GM12878 (cell line): ENCODE measurements around the gene PRKCE. TPM values are rescaled to one million over a fixed set of nuclear protein-coding genes. Genes with fewer than 3 reads are reported as not detected.
A peak's percentile ranks its signal among the peaks of the same experiment; 100 is the strongest.

ENCODE experiments used
- ATAC-seq: fragments of 200-7000 bp; cut with Tn5 transposase; 3 replicates; pipeline ENCODE4 v1.9.1; 2020; ENCODE audit warnings: mild to moderate bottlenecking, moderate library complexity
- BruUV-seq: library from RNA; stranded (reverse); fragments of 400-500 nt; replicated peaks from 2 replicates; lab custom pipeline; 2021; lab: Mats Ljungman, UMichigan
- CTCF ChIA-PET: fragments of 300-600 bp; sonication (Branson Sonifier 250); formaldehyde crosslinking; extraction: SDS; loops from one replicate; lab custom pipeline; 2021; ENCODE audit warnings: inconsistent platforms; lab: Yijun Ruan, JAX
- POLR2A ChIA-PET: fragments of 350-600 bp; formaldehyde crosslinking; extraction: SDS; loops from one replicate; lab custom pipeline; 2021; ENCODE audit warnings: inconsistent platforms; lab: Charles Lee
- RAD21 ChIA-PET: fragments of 300-600 bp; sonication (Branson Sonifier 250); formaldehyde crosslinking; loops from one replicate; lab custom pipeline; 2023; ENCODE audit warnings: antibody characterized with exemption; ENCODE audit not compliant: unreplicated experiment; lab: Charles Lee
- SMC1A ChIA-PET: fragments of 300-600 bp; sonication (Branson Sonifier 250); formaldehyde crosslinking; loops from one replicate; lab custom pipeline; 2023; ENCODE audit not compliant: unreplicated experiment, uncharacterized antibody; lab: Charles Lee
- DNase-seq: peaks from one replicate; pipeline ENCODE4 v3.0.0-alpha.2; 2011; ENCODE audit warnings: low read depth, low spot score
- FAIRE-seq: peaks from 3 replicates; lab custom pipeline; 2011; peaks lifted over from hg19 to GRCh38; lab: Jason Lieb, UNC
- H2AFZ ChIP-seq: 2 replicates; pipeline ENCODE4 v1.6.0; 2011; ENCODE audit warnings: low read depth, low read length, control low read depth; ENCODE audit not compliant: control insufficient read depth
- H3K27ac ChIP-seq: 2 replicates; pipeline ENCODE4 v1.5.1; 2011; ENCODE audit warnings: control low read depth; ENCODE audit not compliant: control insufficient read depth, insufficient read depth
- H3K27me3 ChIP-seq, 2 experiments: replicated peaks in 1 of 2; 2 replicates each; pipeline versions ENCODE4 v1.6.0 to v1.6.1; 2011; ENCODE audit warnings: low read length in 1 of 2; ENCODE audit not compliant: control insufficient read depth in 2 of 2, insufficient read depth in 2 of 2
- H3K36me3 ChIP-seq, 2 experiments: 2 replicates each; pipeline ENCODE4 v1.5.1; 2011; ENCODE audit warnings: low read length in 1 of 2; ENCODE audit not compliant: control insufficient read depth in 2 of 2, insufficient read depth in 2 of 2
- H3K4me1 ChIP-seq: 2 replicates; pipeline ENCODE4 v1.6.1; 2011; ENCODE audit warnings: mild to moderate bottlenecking, low read length, moderate library complexity, mixed read lengths; ENCODE audit not compliant: control insufficient read depth, insufficient read depth
- H3K4me2 ChIP-seq: 2 replicates; pipeline ENCODE4 v1.6.0; 2011; ENCODE audit warnings: control low read depth; ENCODE audit not compliant: control insufficient read depth, insufficient read depth
- H3K4me3 ChIP-seq: fragments of 200-600 bp; sonication (generic); 2 replicates; pipeline ENCODE4 v1.5.1; 2016
- H3K79me2 ChIP-seq: 2 replicates; pipeline ENCODE4 v1.6.0; 2011; ENCODE audit warnings: low read length; ENCODE audit not compliant: control insufficient read depth, insufficient read depth
- H3K9ac ChIP-seq: 2 replicates; pipeline ENCODE4 v1.8.0; 2011; ENCODE audit warnings: low read length, control low read depth, mixed read lengths; ENCODE audit not compliant: control insufficient read depth, insufficient read depth
- H3K9me3 ChIP-seq: replicated peaks from 3 replicates; pipeline ENCODE4 v1.5.1; 2011; ENCODE audit warnings: mild to moderate bottlenecking, low read length; ENCODE audit not compliant: control insufficient read depth, insufficient read depth
- H4K20me1 ChIP-seq: 2 replicates; pipeline ENCODE4 v1.6.0; 2011; ENCODE audit not compliant: control insufficient read depth, insufficient read depth
- DPF2 ChIP-seq: fragments of 450-650 bp; IDR thresholded peaks from 2 replicates; pipeline ENCODE4 v1.6.1; 2017; ENCODE audit warnings: mild to moderate bottlenecking
- EGR1 ChIP-seq, 2 experiments: IDR thresholded peaks; 1 replicate in 1 of 2; 2 replicates in 1 of 2; pipeline ENCODE4 v1.6.1; 2011 to 2012; ENCODE audit warnings: low read depth in 2 of 2, low read length in 2 of 2, borderline replicate concordance in 1 of 2, mild to moderate bottlenecking in 1 of 2, moderate library complexity in 1 of 2
- GATAD2B ChIP-seq: fragments of 450-650 bp; conservative IDR thresholded peaks from 2 replicates; pipeline ENCODE4 v1.6.1; 2017; ENCODE audit warnings: low read depth, mild to moderate bottlenecking, moderate library complexity
- KLF5 ChIP-seq: fragments of 450-650 bp; IDR thresholded peaks from 2 replicates; pipeline ENCODE4 v1.6.1; 2014; ENCODE audit warnings: mild to moderate bottlenecking; ENCODE audit not compliant: partially characterized antibody
- MEF2A ChIP-seq: IDR thresholded peaks from 2 replicates; pipeline ENCODE4 v1.6.1; 2011; ENCODE audit warnings: low read depth, mild to moderate bottlenecking, low read length, moderate library complexity; ENCODE audit not compliant: insufficient read depth
- RAD51 ChIP-seq: fragments of 450-650 bp; IDR thresholded peaks from 2 replicates; pipeline ENCODE4 v1.6.1; 2016; ENCODE audit warnings: moderate library complexity, mild to moderate bottlenecking, inconsistent platforms
- SMAD5 ChIP-seq: IDR thresholded peaks from 2 replicates; pipeline ENCODE4 v1.6.1; 2016; ENCODE audit warnings: antibody characterized with exemption, low read depth
- STAT1 ChIP-seq: fragments of 450-650 bp; conservative IDR thresholded peaks from 2 replicates; pipeline ENCODE4 v1.6.1; 2014; ENCODE audit warnings: antibody characterized with exemption, mild to moderate bottlenecking
- WRNIP1 ChIP-seq: IDR thresholded peaks from 2 replicates; pipeline ENCODE4 v1.6.1; 2011; ENCODE audit warnings: low read depth, low read length, improper control_type of control experiment, borderline replicate concordance
- ZNF217 ChIP-seq: fragments of 450-650 bp; IDR thresholded peaks from 2 replicates; pipeline ENCODE4 v1.6.1; 2017; ENCODE audit warnings: antibody characterized with exemption, mild to moderate bottlenecking
- WGBS: methylation state at CpG from one replicate; pipeline ENCODE4 v1.1.6; 2016; ENCODE audit warnings: low lambda C conversion rate; ENCODE audit not compliant: insufficient replicate concordance, insufficient coverage; ENCODE audit errors: missing lambda C conversion rate; 5-methylcytosine and 5-hydroxymethylcytosine counted together
- in situ Hi-C: fragments of 300-500 bp; cut with MboI; formaldehyde crosslinking; loops from 9 replicates; pipeline ENCODE4 v1.14.3; 2018; ENCODE audit warnings: mixed read lengths
- intact Hi-C: fragments of 100-400 bp; cut with micrococcal nuclease; formaldehyde crosslinking; loops from one replicate; pipeline ENCODE4 v1.14.2; 2022; ENCODE audit not compliant: unreplicated experiment
- polyA plus RNA-seq, 11 experiments: library from polyadenylated mRNA; depleted of rRNA in 4 of 11; unstranded in 6 of 11; stranded (reverse) in 5 of 11; fragments of >200 nt; fragmentation: Nextera tagmentation in 4 of 11; fragmentation: Illumina TruSeq in 1 of 11; extraction: Ambion mirVana in 4 of 11; extraction: Trizol in 1 of 11; gene quantifications; 1 replicate in 1 of 11; 2 replicates in 10 of 11; pipeline versions ENCODE4 v1.2.1 to v1.2.3, GENCODE V29; 2011 to 2016; ENCODE audit warnings: inconsistent platforms in 2 of 11, missing spikeins in 2 of 11, low read depth in 1 of 11
- total RNA-seq, 4 experiments: library from RNA; depleted of rRNA in 3 of 4; stranded (reverse); fragments of >200 nt in 3 of 4; fragmentation: Illumina TruSeq in 1 of 4; extraction: Trizol in 1 of 4; gene quantifications; 2 replicates each; pipeline versions ENCODE4 v1.2.1 to v1.2.3, GENCODE V29; 2013 to 2021
- TF ChIP-seq, protein P1 (sequence below): IDR thresholded peaks from 2 replicates; pipeline ENCODE4 v1.6.1; 2011; ENCODE audit warnings: borderline replicate concordance, low read depth, mild to moderate bottlenecking, moderate library complexity, low read length; ENCODE audit not compliant: insufficient read depth, poor library complexity, severe bottlenecking

Gene PRKCE
- total and polyA plus RNA-seq, 10 of the 15 experiments (the other 5 are each of a cell fraction or from before 2014, with no cell fraction given), result 2.6 to 28.2 (median 11.3) TPM

DNA sequence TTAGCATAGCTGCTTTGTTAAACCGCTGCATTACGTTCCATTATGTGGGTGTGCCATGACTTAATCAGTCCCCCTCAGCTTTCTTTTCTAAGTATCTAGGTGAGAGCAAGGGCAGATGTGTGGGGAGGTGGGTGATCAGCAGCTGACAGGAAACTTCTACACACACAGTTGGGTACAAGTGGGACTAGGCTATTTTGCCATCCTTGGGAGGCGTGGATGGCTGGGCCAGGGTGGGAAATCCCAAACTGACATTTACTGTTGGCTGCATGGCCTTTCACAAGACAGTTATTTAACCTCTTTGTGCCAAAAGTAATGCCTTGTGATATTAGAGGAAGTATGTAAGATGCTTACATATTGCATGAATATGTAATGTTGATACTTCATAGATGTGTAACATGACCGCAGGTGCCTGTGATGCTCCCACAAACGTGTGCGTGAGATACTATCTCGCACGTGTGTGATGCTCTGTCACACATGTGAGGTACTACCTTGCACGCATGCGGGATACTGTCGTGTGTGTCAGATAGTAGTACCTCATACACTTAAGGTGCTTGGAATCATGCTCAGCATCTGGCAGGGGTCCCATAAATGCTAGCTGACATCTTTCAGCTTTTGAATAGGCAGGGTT is 314.5 kb downstream of the PRKCE start:
- CTCF ChIA-PET, result interaction anchor here (1.1 to 1.2 kb wide), 3 partner anchors 8 to 187 kb away, joined by 3 read pairs; no protein-coding TSS in a partner anchor

DNA sequence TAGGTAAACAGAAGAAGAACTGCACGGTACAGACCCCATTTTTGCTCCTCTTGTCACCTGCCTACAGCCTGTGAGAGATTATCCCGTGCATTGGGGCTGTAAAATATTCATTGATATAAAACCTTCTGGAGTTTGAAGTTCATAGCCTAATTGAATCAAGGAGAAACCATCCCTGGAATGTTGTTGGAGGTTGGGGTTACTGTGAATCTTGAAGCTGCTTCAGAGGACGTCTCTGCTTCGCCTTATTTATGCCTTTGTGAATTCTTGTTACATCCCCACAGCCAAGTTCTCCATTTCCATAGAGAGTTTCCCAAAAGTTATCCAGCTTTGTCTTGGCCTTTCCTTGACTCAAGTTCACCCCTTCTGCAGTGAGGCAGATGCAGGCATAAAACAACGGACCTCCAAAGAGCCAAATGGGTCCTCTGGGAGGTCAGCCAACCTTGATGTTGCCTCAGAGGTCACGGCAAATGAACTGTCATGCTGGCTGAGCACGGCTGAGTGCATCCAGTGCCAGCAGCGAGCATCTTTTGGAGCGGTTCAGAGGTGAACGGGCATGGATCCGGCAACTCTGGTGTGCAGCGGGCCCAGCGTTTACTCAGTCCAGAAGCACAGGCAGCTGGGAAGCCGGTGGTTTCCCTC is 317.6 kb downstream of the PRKCE start:
- WGBS, result 51% methylated on average over 14 of the region's 14 CpGs
- H4K20me1 ChIP-seq, result no peaks in the 10 kb centered on the region; the same call in 1 of the 2 replicates
- TF ChIP-seq MEF2A (no peak), WRNIP1 (no peak), RAD51 (no peak), ZNF217 (no peak), DPF2 (no peak), STAT1 (no peak), SMAD5 (no peak), EGR1 (IDR thresholded peaks at IDR 0.05; ENCODE audit: borderline replicate concordance in 1 of 2, low read depth in 2 of 2, low read length in 2 of 2) (no peak), GATAD2B (no peak)
- no peak overlapping the region for H3K4me2 ChIP-seq
- FAIRE-seq, result no peak
- H3K79me2 ChIP-seq, result no peaks in the 10 kb centered on the region
- CTCF ChIA-PET, result interaction anchor here (1.3 kb wide), 1 partner anchor 9 kb away, joined by 3 read pairs; no protein-coding TSS in a partner anchor
- RAD21 ChIA-PET, result no interaction called here
- peaks cover 12% of the 10 kb centered on the region for H3K4me1 ChIP-seq
- in situ Hi-C loops, result no loop called here
- no peak overlapping the region for H3K9ac ChIP-seq
- H3K27ac ChIP-seq, result no peak overlapping the region
- H2AFZ ChIP-seq, result no peak overlapping the region
- H3K9me3 ChIP-seq, result no peaks in the 10 kb centered on the region
- SMC1A ChIA-PET, result interaction anchor here (1.6 kb wide), 1 partner anchor 34 kb away, joined by 5 read pairs; no protein-coding TSS in a partner anchor
- H3K4me3 ChIP-seq, result no peak overlapping the region
- no peaks in the 10 kb centered on the region; a peak in 1 of 4 replicates for H3K36me3 ChIP-seq
- ATAC-seq, result no peak
- BruUV-seq, result no TSS peak
- no peak for DNase-seq
- no peaks in the 10 kb centered on the region for H3K27me3 ChIP-seq
- POLR2A ChIA-PET, result no interaction called here
- intact Hi-C loops, result no loop called here

More for the DNA sequence above, 314.5 kb downstream of the PRKCE start:
- FAIRE-seq (no peak), DNase-seq (no peak), ATAC-seq (no peak)
- H3K4me1 ChIP-seq, result no peaks in the 10 kb centered on the region
- H3K27ac ChIP-seq, result no peak overlapping the region
- intact Hi-C loops, result no loop called here
- H4K20me1 ChIP-seq, result no peaks in the 10 kb centered on the region; the same call in 1 of the 2 replicates
- no peak overlapping the region for H3K4me2 ChIP-seq
- no peaks in the 10 kb centered on the region; a peak in 1 of 4 replicates for H3K36me3 ChIP-seq
- H2AFZ ChIP-seq, result no peak overlapping the region
- SMC1A ChIA-PET, result interaction anchor here (0.6 to 0.7 kb wide), 2 partner anchors 11 to 97 kb away, joined by 3 to 4 read pairs; no protein-coding TSS in a partner anchor
- H3K4me3 ChIP-seq, result no peak overlapping the region
- POLR2A ChIA-PET, result interaction anchor here (0.7 kb wide), 1 partner anchor 8 kb away, joined by 3 read pairs; no protein-coding TSS in a partner anchor
- no peak for TF ChIP-seq KLF5
- TF ChIP-seq, protein P1, sequence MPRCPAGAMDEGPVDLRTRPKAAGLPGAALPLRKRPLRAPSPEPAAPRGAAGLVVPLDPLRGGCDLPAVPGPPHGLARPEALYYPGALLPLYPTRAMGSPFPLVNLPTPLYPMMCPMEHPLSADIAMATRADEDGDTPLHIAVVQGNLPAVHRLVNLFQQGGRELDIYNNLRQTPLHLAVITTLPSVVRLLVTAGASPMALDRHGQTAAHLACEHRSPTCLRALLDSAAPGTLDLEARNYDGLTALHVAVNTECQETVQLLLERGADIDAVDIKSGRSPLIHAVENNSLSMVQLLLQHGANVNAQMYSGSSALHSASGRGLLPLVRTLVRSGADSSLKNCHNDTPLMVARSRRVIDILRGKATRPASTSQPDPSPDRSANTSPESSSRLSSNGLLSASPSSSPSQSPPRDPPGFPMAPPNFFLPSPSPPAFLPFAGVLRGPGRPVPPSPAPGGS, result peak; percentile 78
- RAD21 ChIA-PET, result no interaction called here
- no TSS peak for BruUV-seq
- no peaks in the 10 kb centered on the region for H3K9me3 ChIP-seq
- no peak overlapping the region for H3K9ac ChIP-seq
- H3K27me3 ChIP-seq, result no peaks in the 10 kb centered on the region
- in situ Hi-C loops, result no loop called here
- WGBS, result 88% methylated on average over 11 of the region's 11 CpGs
- H3K79me2 ChIP-seq, result no peaks in the 10 kb centered on the region
